Activated CD8-positive, alpha-beta memory T cell treated with anti-CD3 and anti-CD28 coated beads for 48 hours (primary cell): ENCODE data around the gene LCP1.
A peak's percentile ranks its signal among the peaks of the same experiment; 100 is the strongest.
"Not testable (repeated sequence)": the region's sequence is repeated elsewhere in the genome, so short reads cannot be mapped to it uniquely, and the experiment has no call there.

Source experiments
- DNase-seq, 3 experiments: peaks; one replicate each; pipeline ENCODE4 v3.0.0-alpha.2; 2020; ENCODE audit warnings: low read depth in 2 of 3, low spot score in 2 of 3

The LCP1 gene

GRCh38 chr13:46182491-46182877, 507 bp upstream of the LCP1 start:
- DNase-seq, result no peak

- no peak for DNase-seq
Observed at GRCh38 chr13:46181377-46181839, 569 bp downstream of the LCP1 start.

- no peak for DNase-seq
Observed at GRCh38 chr13:46179969-46180763, 1.8 kb downstream of the LCP1 start.

- DNase-seq, result peak in 2 of 3 experiments; percentile 46 to 54
Observed at GRCh38 chr13:46179491-46179908, 2.5 kb downstream of the LCP1 start.

DNA sequence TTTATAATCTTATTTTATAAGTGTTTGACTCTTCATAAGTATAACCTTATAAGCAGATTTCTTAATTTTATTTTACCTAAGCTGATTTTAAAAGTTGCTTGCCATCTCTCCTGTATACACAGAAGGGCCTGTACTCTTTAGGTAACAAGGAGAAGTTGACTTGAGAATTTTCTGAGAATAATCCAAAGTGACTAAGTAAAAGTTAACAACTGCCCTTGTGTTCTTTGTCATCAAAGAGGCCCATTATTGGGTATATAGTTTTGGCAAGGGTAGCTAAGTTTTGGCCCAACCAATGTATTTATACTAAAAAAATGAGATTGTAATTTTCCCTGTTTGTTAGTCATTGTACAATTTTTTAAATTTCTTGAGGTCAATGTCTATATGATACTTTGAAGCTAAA, 3.2 kb downstream of the LCP1 start:
- no peak for DNase-seq

DNA sequence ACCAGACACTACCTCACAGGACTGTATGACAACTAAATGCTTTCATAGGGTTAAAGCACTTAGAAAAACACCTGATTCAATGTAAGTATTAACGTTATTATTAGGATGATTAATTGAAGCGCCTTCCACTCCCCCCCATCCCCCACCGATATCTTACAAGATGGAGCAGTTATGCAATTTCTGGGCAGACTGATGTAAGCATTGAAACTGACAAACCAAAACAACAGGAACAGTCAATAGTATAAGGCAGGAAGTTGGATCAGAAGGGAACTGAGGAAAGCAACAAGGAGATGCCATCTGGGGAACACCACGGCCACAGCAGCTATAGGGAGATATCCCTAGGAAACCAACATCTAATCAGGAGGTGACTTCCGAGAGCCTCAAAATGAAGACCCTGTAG, 3.8 kb downstream of the LCP1 start:
- no peak for DNase-seq

- no peak for DNase-seq
Observed at GRCh38 chr13:46176756-46177155, 5.2 kb downstream of the LCP1 start.

GRCh38 chr13:46173656-46174055, 8.3 kb downstream of the LCP1 start:
- no peak for DNase-seq

GRCh38 chr13:46172531-46172991, 9.4 kb downstream of the LCP1 start:
- DNase-seq, result no peak

GRCh38 chr13:46171739-46172138, 10.2 kb downstream of the LCP1 start:
- DNase-seq, result no peak

DNA sequence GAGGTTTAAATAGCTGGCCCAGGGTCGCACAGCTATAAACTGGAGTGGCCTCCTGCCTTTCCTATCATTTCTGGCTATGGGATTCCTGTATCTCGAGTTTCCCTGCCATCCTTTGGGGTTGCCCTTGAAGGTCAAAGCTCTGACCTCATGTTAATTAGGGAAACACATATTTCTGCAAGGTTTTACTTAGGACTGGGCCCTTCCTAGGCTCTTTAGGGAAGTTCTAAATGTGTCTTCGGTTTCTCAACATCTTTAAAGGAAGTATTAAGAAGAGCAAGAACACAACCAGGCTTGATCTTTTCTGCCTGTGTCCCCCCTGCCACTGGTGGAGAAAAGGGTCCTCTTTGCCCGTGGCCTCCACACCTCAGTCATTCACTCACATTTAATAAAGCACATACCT, 10.8 kb downstream of the LCP1 start:
- no peak for DNase-seq

- DNase-seq, result no peak
Observed at GRCh38 chr13:46170687-46171086, 11.3 kb downstream of the LCP1 start.

DNA sequence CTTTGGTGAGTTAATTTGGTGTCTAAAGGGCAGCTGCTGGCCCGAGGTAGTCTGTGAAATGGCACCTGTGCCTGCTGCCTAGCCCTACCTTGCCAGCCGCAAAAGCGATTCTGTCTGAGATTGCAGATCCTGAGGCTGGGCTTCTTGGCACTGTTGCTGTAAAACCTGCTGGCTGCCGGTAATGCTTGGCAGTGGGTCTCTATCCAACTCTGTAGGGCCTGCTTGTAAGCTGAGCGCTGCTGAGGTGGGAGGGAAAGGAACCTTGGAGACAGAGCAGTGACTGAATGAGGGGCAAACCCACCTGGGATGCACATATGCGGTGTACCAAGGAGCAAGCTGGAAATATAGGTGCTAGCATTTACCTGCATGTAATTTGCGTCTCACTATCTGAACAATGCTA, 11.7 kb downstream of the LCP1 start:
- DNase-seq, result no peak

DNA sequence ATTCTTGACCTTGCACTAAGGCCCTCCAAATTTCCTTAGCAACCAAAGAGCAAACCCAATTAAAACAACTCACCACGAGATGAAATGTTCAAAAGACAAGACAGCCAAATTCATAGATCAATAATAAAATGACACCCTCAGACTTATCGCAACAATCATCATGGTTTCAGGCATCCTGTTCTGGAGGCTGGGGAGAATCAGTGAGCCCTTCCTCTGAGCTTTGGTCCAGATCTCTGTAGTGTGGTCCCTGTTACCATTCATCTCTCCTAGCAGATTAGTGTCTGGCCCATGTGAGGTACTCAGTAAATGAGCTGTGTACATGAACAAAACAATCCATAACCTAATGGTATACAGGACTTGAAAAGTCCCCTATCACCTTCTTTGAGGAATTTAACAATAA, 12.2 kb downstream of the LCP1 start:
- no peak for DNase-seq

DNA sequence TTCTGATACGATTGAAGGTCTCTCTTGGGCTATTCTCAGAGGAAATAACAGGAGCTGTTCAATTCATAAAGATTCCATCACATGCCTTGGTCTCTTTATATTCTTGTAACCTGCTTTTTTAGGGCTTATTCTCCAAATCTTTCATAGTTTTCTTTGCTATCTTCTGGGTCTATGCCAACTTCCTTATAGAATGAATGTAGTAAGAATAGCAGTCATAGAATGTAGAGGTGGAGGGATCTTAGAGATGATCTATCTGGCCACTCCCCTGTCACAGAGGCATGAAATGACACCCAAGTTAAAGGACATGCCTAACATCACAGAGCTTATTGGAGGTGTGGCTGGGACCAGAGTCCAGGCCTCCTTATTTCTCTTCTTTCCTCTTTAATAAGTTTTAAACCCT, 13.2 kb downstream of the LCP1 start:
- no peak for DNase-seq

GRCh38 chr13:46168341-46168740, 13.6 kb downstream of the LCP1 start:
- no peak for DNase-seq

GRCh38 chr13:46166947-46167610, 14.9 kb downstream of the LCP1 start:
- no peak for DNase-seq

- DNase-seq, result no peak
Observed at GRCh38 chr13:46166224-46166584, 15.8 kb downstream of the LCP1 start.

- no peak for DNase-seq
Observed at GRCh38 chr13:46165485-46166223, 16.3 kb downstream of the LCP1 start.

- DNase-seq, result no peak
Observed at GRCh38 chr13:46164661-46165060, 17.3 kb downstream of the LCP1 start.

DNA sequence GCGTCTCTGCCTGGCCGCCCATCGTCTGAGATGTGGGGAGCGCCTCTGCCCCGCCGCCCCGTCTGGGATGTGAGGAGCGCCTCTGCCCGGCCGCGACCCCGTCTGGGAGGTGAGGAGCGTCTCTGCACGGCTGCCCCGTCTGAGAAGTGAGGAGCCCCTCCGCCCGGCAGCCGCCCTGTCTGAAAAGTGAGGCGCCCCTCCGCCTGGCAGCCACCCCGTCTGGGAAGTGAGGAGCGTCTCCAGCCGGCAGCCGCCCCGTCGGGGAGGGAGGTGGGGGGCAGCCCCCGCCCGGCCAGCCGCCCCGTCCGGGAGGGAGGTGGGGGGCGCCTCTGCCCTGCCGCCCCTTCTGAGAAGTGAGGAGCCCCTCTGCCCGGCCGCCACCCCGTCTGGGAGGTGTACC, 19.2 kb downstream of the LCP1 start:
- not testable (repeated sequence) for DNase-seq
